Lung (tissue), 12 donors: Measurements from ENCODE around the gene ATXN1. TPM values are rescaled to one million over a fixed set of nuclear protein-coding genes. Genes with fewer than 3 reads are reported as not detected.

Source experiments
- ATAC-seq: fragments of 200-7000 bp; cut with Tn5 transposase; one replicate; pipeline ENCODE4 v1.9.1; 2020; ENCODE audit warnings: moderate number of reproducible peaks; ENCODE audit not compliant: insufficient read depth, low FRiP score
- DNase-seq, 3 donors: peaks; one replicate each; pipeline ENCODE4 v3.0.0-alpha.2; 2013 to 2017
- H3K27ac ChIP-seq, 2 donors: one replicate each; pipeline ENCODE4 v1.5.1; 2013; ENCODE audit warnings: mild to moderate bottlenecking in 2 of 2, moderate library complexity in 2 of 2, control low read depth in 1 of 2, inconsistent platforms in 1 of 2, low read depth in 1 of 2, low read length in 1 of 2
- H3K27me3 ChIP-seq, 3 donors: one replicate each; pipeline ENCODE4 v1.5.1; 2013; ENCODE audit warnings: low read length in 2 of 3; ENCODE audit not compliant: control insufficient read depth in 3 of 3, insufficient read depth in 3 of 3
- H3K36me3 ChIP-seq, 4 donors: one replicate each; pipeline ENCODE4 v1.5.1; 2013; ENCODE audit warnings: low read length in 4 of 4, mild to moderate bottlenecking in 1 of 4, moderate library complexity in 1 of 4; ENCODE audit not compliant: control insufficient read depth in 4 of 4, insufficient read depth in 4 of 4
- H3K4me1 ChIP-seq, 5 donors: one replicate each; pipeline ENCODE4 v1.5.1; 2013; ENCODE audit warnings: low read length in 5 of 5, mild to moderate bottlenecking in 2 of 5, moderate library complexity in 1 of 5; ENCODE audit not compliant: control insufficient read depth in 5 of 5, insufficient read depth in 5 of 5
- H3K4me3 ChIP-seq: one replicate; pipeline ENCODE4 v1.5.1; 2013; ENCODE audit warnings: mild to moderate bottlenecking, control low read depth, moderate library complexity
- H3K9ac ChIP-seq, 2 donors: one replicate each; pipeline ENCODE4 v1.5.1; 2013; ENCODE audit warnings: low read length in 2 of 2, control low read depth in 1 of 2; ENCODE audit not compliant: insufficient read depth in 1 of 2
- H3K9me3 ChIP-seq, 4 donors: one replicate each; pipeline ENCODE4 v1.5.1; 2013; ENCODE audit warnings: low read length in 3 of 4, mild to moderate bottlenecking in 1 of 4, moderate library complexity in 1 of 4; ENCODE audit not compliant: control insufficient read depth in 4 of 4, insufficient read depth in 3 of 4
- CTCF ChIP-seq: IDR thresholded peaks from 2 replicates; pipeline ENCODE4 v1.5.1; 2012; ENCODE audit warnings: mild to moderate bottlenecking; ENCODE audit errors: control extremely low read depth, extremely low read depth
- WGBS, 2 donors: extraction: QIAGEN DNeasy Blood & Tissue Kit; methylation state at CpG; one replicate each; pipeline ENCODE4 v1.1.7; 2013; 5-methylcytosine and 5-hydroxymethylcytosine counted together
- polyA plus RNA-seq, 2 donors: library from polyadenylated mRNA; stranded (reverse); fragments of 200-250 nt; gene quantifications; one replicate each; pipeline ENCODE4 v1.2.1, GENCODE V29; 2013
- total RNA-seq, 2 donors: library from RNA; depleted of rRNA in 1 of 2; stranded (reverse); fragments of >200 nt in 1 of 2; gene quantifications; one replicate each; pipeline ENCODE4 v1.2.1, GENCODE V29; 2014 to 2021
- donor health status: control.
- donor health status: control.
- donor health status: Bipolar disorder and iron deficiency.
- donor health status: healthy.
- donor health status: DM: yes; HTN: yes; CAD: no.

The ATXN1 gene
- total and polyA plus RNA-seq, 4 donors: 9.7 to 108 (median 34.9) TPM

DNA sequence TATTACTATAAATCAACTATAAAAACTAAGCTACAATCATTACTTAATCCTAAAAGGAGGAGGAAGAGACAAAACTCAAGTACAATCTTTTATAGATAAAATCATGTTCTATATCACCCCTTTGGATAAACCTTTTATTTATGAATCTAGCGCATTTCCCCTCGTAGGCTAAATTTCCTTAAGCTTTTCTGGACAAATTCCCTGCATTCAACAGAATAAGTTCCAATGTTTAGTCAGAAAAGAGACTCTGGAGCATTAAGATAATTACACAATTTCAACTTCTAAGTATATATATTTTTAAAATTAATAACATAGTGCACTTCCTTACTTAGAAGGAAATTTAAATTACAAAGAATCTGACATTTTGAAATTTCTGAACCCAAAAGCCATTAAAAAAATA is 37.9 kb downstream of the ATXN1 start:
- Histone ChIP-seq H3K27me3 (no peaks in the 10 kb centered on the region), H3K27ac (no peak overlapping the region), H3K36me3 (peaks cover 0 to 2% (median 0%) of the 10 kb centered on the region in 4 donors), H3K9ac (peak overlapping the region in 1 of 2 donors; percentile 47), H3K4me3 (no peak overlapping the region), H3K9me3 (no peaks in the 10 kb centered on the region), H3K4me1 (peaks cover 11 to 51% (median 23%) of the 10 kb centered on the region in 5 donors)
- 82 to 89% methylated on average over 2 of the region's 2 CpGs for WGBS, 2 donors
- DNase-seq (no peak), ATAC-seq (no peak)
- TF ChIP-seq CTCF: no peak

- peak overlapping the region in 1 of 2 donors; percentile 47 for H3K9ac ChIP-seq
- WGBS, 2 donors: 73 to 85% methylated on average over 3 of the region's 3 CpGs
- no peak for TF ChIP-seq CTCF
- H3K27ac ChIP-seq: no peak overlapping the region
- ATAC-seq (no peak), DNase-seq (no peak)
- no peaks in the 10 kb centered on the region for H3K9me3 ChIP-seq
- peaks cover 0 to 2% (median 0%) of the 10 kb centered on the region in 4 donors for H3K36me3 ChIP-seq
- H3K4me3 ChIP-seq: no peak overlapping the region
- no peaks in the 10 kb centered on the region for H3K27me3 ChIP-seq
- H3K4me1 ChIP-seq: peaks cover 7 to 58% (median 28%) of the 10 kb centered on the region in 5 donors
These were observed 38.6 kb downstream of the ATXN1 start for GRCh38 chr6:16722630-16723029.

- WGBS, 2 donors: 84 to 86% methylated on average over 5 of the region's 5 CpGs
- peak in 1 of 3 donors; percentile 61 for DNase-seq
These were observed 39.3 kb downstream of the ATXN1 start for GRCh38 chr6:16721977-16722376.

More at GRCh38 chr6:16721977-16722376, 39.3 kb downstream of the ATXN1 start:
- no peaks in the 10 kb centered on the region for H3K27me3 ChIP-seq
- no peaks in the 10 kb centered on the region for H3K9me3 ChIP-seq
- no peak overlapping the region for H3K27ac ChIP-seq
- H3K9ac ChIP-seq: no peak overlapping the region
- H3K4me1 ChIP-seq: peaks cover 7 to 60% (median 28%) of the 10 kb centered on the region in 5 donors
- peaks cover 0 to 2% (median 0%) of the 10 kb centered on the region in 4 donors for H3K36me3 ChIP-seq
- no peak overlapping the region for H3K4me3 ChIP-seq
- no peak for ATAC-seq
- no peak for TF ChIP-seq CTCF
